GM23338 (cell line): ENCODE measurements around the gene HNRNPC. TPM values are rescaled to one million over a fixed set of nuclear protein-coding genes. Genes with fewer than 3 reads are reported as not detected.

ENCODE experiments used
- ATAC-seq: fragments of 200-7000 bp; cut with Tn5 transposase; 3 replicates; pipeline ENCODE4 v1.9.1; 2020
- DNase-seq: peaks from one replicate; pipeline ENCODE4 v3.0.0-alpha.2; 2015; ENCODE audit warnings: low spot score
- H2AFZ ChIP-seq: fragments of 200-600 bp; sonication (generic); 2 replicates; pipeline ENCODE4 v1.8.0; 2016; ENCODE audit warnings: antibody characterized with exemption, mild to moderate bottlenecking, moderate library complexity
- H3F3A ChIP-seq: fragments of 200-600 bp; sonication (generic); replicated peaks from 2 replicates; pipeline ENCODE4 v1.8.0; 2017; ENCODE audit warnings: antibody characterized with exemption, mixed run types, low read depth
- H3K27ac ChIP-seq: fragments of 200-600 bp; sonication (generic); 2 replicates; pipeline ENCODE4 v1.6.1; 2016; ENCODE audit warnings: low read depth
- H3K27me3 ChIP-seq: fragments of 200-600 bp; sonication (generic); 2 replicates; pipeline ENCODE4 v1.8.0; 2016; ENCODE audit warnings: mild to moderate bottlenecking, mixed run types, moderate library complexity; ENCODE audit not compliant: insufficient read depth
- H3K36me3 ChIP-seq: fragments of 200-600 bp; sonication (generic); 2 replicates; pipeline ENCODE4 v1.8.0; 2016; ENCODE audit warnings: mild to moderate bottlenecking; ENCODE audit not compliant: insufficient read depth
- H3K4me1 ChIP-seq: fragments of 200-600 bp; sonication (generic); 2 replicates; pipeline ENCODE4 v1.8.0; 2016; ENCODE audit warnings: mild to moderate bottlenecking, moderate library complexity; ENCODE audit not compliant: insufficient read depth
- H3K4me2 ChIP-seq: fragments of 200-600 bp; sonication (generic); 2 replicates; pipeline ENCODE4 v1.7.1; 2017; ENCODE audit warnings: mixed run types
- H3K4me3 ChIP-seq: fragments of 200-600 bp; sonication (generic); 2 replicates; pipeline ENCODE4 v1.6.1; 2016; ENCODE audit warnings: mixed run types
- H3K79me2 ChIP-seq: fragments of 200-600 bp; sonication (generic); replicated peaks from 2 replicates; pipeline ENCODE4 v1.8.0; 2017; ENCODE audit warnings: mild to moderate bottlenecking; ENCODE audit not compliant: insufficient read depth
- H3K9me2 ChIP-seq: fragments of 200-600 bp; sonication (generic); 2 replicates; pipeline ENCODE4 v1.8.0; 2017; ENCODE audit not compliant: insufficient read depth
- H4K20me1 ChIP-seq: fragments of 200-600 bp; sonication (generic); replicated peaks from 2 replicates; pipeline ENCODE4 v1.8.0; 2017; ENCODE audit warnings: mild to moderate bottlenecking; ENCODE audit not compliant: insufficient read depth
- H3K27ac Mint-ChIP-seq: 2 replicates; pipeline ENCODE4 v1.8.0; 2020; ENCODE audit warnings: inconsistent platforms, mild to moderate bottlenecking, moderate library complexity, mixed read lengths
- H3K27me3 Mint-ChIP-seq: 3 replicates; pipeline ENCODE4 v1.8.0; 2022; ENCODE audit warnings: low read depth, mild to moderate bottlenecking, moderate library complexity, mixed read lengths, inconsistent platforms; ENCODE audit not compliant: insufficient read depth, poor library complexity
- H3K36me3 Mint-ChIP-seq: 3 replicates; pipeline ENCODE4 v1.8.0; 2021; ENCODE audit warnings: low read depth, mild to moderate bottlenecking, inconsistent platforms, moderate library complexity, mixed read lengths
- H3K4me1 Mint-ChIP-seq: 3 replicates; pipeline ENCODE4 v1.8.0; 2020; ENCODE audit warnings: mild to moderate bottlenecking, inconsistent platforms, mixed read lengths
- H3K4me3 Mint-ChIP-seq: 3 replicates; pipeline ENCODE4 v1.8.0; 2021; ENCODE audit warnings: moderate library complexity, mild to moderate bottlenecking, inconsistent platforms, mixed read lengths
- H3K9me3 Mint-ChIP-seq: 3 replicates; pipeline ENCODE4 v1.8.0; 2020; ENCODE audit warnings: moderate library complexity, mild to moderate bottlenecking, inconsistent platforms, mixed read lengths
- JUNB ChIP-seq: IDR thresholded peaks from one replicate; pipeline ENCODE4 v1.6.1; 2016; ENCODE audit warnings: antibody characterized with exemption; ENCODE audit not compliant: unreplicated experiment
- NANOG ChIP-seq: IDR thresholded peaks from 2 replicates; pipeline ENCODE4 v1.6.1; 2016; ENCODE audit warnings: antibody characterized with exemption, borderline replicate concordance
- POLR2AphosphoS5 ChIP-seq: IDR thresholded peaks from 2 replicates; pipeline ENCODE4 v1.6.1; 2016; ENCODE audit warnings: antibody characterized with exemption, low read depth
- REST ChIP-seq: IDR thresholded peaks from one replicate; pipeline ENCODE4 v1.6.1; 2018; ENCODE audit warnings: antibody characterized with exemption; ENCODE audit not compliant: unreplicated experiment
- STAT1 ChIP-seq: IDR thresholded peaks from one replicate; pipeline ENCODE4 v1.6.1; 2016; ENCODE audit warnings: antibody characterized with exemption; ENCODE audit not compliant: unreplicated experiment
- ZNF114 ChIP-seq: fragments of 250-450 bp; sonication (Bioruptor Pico); IDR thresholded peaks from 2 replicates; pipeline ENCODE4 v1.5.0; 2020; ENCODE audit warnings: mild to moderate bottlenecking, moderate library complexity
- polyA plus RNA-seq: library from polyadenylated mRNA; unstranded; fragments of >200 nt; fragmentation: Nextera tagmentation; extraction: Ambion mirVana; gene quantifications from 2 replicates; pipeline ENCODE4 v1.2.1, GENCODE V29; 2016
- total RNA-seq: library from RNA; depleted of rRNA; stranded (reverse); fragments of >200 nt; shearing (Covaris generic); gene quantifications from 2 replicates; pipeline ENCODE4 v1.2.3, GENCODE V29; 2014
- TF ChIP-seq, protein P1 (sequence below): IDR thresholded peaks from 2 replicates; pipeline ENCODE4 v1.6.1; 2016; ENCODE audit warnings: antibody characterized with exemption
- TF ChIP-seq, protein P2 (sequence below), 2 experiments: fragments of 200-600 bp in 1 of 2; sonication (generic) in 1 of 2; conservative IDR thresholded peaks; 2 replicates each; pipeline versions ENCODE4 v1.5.1 to v1.6.1; 2016 to 2017; ENCODE audit warnings: antibody characterized with exemption in 2 of 2, low read depth in 2 of 2, mild to moderate bottlenecking in 2 of 2, moderate library complexity in 1 of 2

The HNRNPC gene
- total and polyA plus RNA-seq, 2 experiments from 2014 or later: 1,259 to 1,296 TPM

GRCh38 chr14:21267431-21267845 lies 1.8 kb downstream of the HNRNPC start:
- Histone ChIP-seq H3K27me3 (no peaks in the 10 kb centered on the region), H3K4me1 (peaks cover 28% of the 10 kb centered on the region), H3K9me2 (no peaks in the 10 kb centered on the region), H3K27ac (peak overlapping the region; percentile 81; the same call in 1 of the 2 replicates), H3K79me2 (peaks cover 68% of the 10 kb centered on the region), H3F3A (no peaks in the 10 kb centered on the region; the same call in 1 of the 2 replicates), H3K4me2 (peak overlapping the region; percentile 84), H4K20me1 (peaks cover 58% of the 10 kb centered on the region), H3K36me3 (peaks cover 39% of the 10 kb centered on the region), H3K4me3 (peak overlapping the region; percentile 75), H2AFZ (no peak overlapping the region)
- H3K27ac Mint-ChIP-seq: peak overlapping the region; percentile 100
- H3K27me3 Mint-ChIP-seq: peaks cover 28% of the 10 kb centered on the region
- peaks cover 6% of the 10 kb centered on the region for H3K9me3 Mint-ChIP-seq
- no peak for ATAC-seq
- TF ChIP-seq, protein P1, sequence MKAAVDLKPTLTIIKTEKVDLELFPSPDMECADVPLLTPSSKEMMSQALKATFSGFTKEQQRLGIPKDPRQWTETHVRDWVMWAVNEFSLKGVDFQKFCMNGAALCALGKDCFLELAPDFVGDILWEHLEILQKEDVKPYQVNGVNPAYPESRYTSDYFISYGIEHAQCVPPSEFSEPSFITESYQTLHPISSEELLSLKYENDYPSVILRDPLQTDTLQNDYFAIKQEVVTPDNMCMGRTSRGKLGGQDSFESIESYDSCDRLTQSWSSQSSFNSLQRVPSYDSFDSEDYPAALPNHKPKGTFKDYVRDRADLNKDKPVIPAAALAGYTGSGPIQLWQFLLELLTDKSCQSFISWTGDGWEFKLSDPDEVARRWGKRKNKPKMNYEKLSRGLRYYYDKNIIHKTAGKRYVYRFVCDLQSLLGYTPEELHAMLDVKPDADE: no peak
- H3K4me3 Mint-ChIP-seq: peak overlapping the region; percentile 100
- H3K4me1 Mint-ChIP-seq: peaks cover 46% of the 10 kb centered on the region
- peaks cover 70% of the 10 kb centered on the region for H3K36me3 Mint-ChIP-seq
- DNase-seq: no peak

DNA sequence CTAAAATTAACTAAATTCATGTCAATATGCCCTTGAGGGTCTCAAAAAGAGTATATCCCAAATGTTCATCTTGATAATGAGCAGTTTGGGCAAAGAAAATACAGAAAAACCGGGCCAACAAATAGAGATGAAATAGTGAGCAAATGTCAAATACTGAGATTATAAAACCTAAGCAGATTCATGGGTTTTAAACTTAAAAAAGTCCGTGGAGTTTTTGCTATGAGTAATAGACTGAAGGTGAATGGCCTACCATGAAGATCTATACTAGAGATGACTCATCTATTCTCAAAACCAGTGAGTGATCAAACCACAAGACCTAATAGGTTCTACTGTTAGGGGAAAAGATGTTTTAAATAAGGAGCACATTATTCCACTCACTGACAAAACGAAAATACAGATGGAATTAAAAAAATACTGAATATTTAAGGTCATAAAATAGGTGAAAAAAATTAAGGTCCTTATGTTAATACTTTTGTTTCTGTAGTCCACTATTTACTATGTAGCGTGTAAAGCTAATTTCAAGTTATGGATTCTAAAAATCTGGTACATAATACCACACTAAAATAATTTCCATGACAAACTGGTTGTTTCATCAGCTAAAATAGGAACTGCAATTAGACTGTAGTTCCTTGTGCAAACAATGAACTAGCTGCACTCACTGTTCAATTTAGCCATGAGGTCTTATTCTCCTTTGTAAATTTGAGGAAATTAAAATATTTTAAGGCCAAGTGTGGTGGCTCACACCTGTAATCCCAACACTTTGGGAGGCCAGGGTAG lies 5.0 kb downstream of the HNRNPC start:
- Histone ChIP-seq H3K4me1 (peaks cover 34% of the 10 kb centered on the region), H3K36me3 (peaks cover 65% of the 10 kb centered on the region)
- TF ChIP-seq, protein P2, sequence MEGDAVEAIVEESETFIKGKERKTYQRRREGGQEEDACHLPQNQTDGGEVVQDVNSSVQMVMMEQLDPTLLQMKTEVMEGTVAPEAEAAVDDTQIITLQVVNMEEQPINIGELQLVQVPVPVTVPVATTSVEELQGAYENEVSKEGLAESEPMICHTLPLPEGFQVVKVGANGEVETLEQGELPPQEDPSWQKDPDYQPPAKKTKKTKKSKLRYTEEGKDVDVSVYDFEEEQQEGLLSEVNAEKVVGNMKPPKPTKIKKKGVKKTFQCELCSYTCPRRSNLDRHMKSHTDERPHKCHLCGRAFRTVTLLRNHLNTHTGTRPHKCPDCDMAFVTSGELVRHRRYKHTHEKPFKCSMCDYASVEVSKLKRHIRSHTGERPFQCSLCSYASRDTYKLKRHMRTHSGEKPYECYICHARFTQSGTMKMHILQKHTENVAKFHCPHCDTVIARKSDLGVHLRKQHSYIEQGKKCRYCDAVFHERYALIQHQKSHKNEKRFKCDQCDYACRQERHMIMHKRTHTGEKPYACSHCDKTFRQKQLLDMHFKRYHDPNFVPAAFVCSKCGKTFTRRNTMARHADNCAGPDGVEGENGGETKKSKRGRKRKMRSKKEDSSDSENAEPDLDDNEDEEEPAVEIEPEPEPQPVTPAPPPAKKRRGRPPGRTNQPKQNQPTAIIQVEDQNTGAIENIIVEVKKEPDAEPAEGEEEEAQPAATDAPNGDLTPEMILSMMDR (conservative IDR thresholded peaks at IDR 0.05; ENCODE audit: low read depth in 2 of 2): no peak
- TF ChIP-seq JUNB: no peak
- no peak for TF ChIP-seq STAT1
- TF ChIP-seq POLR2AphosphoS5: no peak
- no peak for TF ChIP-seq REST
- no peak for TF ChIP-seq NANOG
- no peak for TF ChIP-seq ZNF114 (CRISPR knock-in tag)
- TF ChIP-seq, protein P1: no peak

More for the DNA sequence above, 5.0 kb downstream of the HNRNPC start:
- Mint-ChIP-seq H3K4me3 (peak overlapping the region; percentile 100), H3K4me1 (peaks cover 60% of the 10 kb centered on the region), H3K27me3 (peaks cover 24% of the 10 kb centered on the region), H3K27ac (peak overlapping the region; percentile 72), H3K9me3 (peaks cover 2% of the 10 kb centered on the region), H3K36me3 (peaks cover 99% of the 10 kb centered on the region)
- Histone ChIP-seq H3K4me3 (peak overlapping the region; percentile 75), H3K27me3 (no peaks in the 10 kb centered on the region), H4K20me1 (peaks cover 79% of the 10 kb centered on the region), H3K27ac (no peak overlapping the region), H3F3A (peaks cover 9% of the 10 kb centered on the region), H3K79me2 (peaks cover 100% of the 10 kb centered on the region), H3K4me2 (peak overlapping the region; percentile 84), H2AFZ (no peak overlapping the region), H3K9me2 (no peaks in the 10 kb centered on the region)
- no peak for DNase-seq
- no peak for ATAC-seq
